Measurements from ENCODE around the gene MCU. TPM values are rescaled to one million over a fixed set of nuclear protein-coding genes. Genes with fewer than 3 reads are reported as not detected.

The MCU gene
- total RNA-seq, 1 experiment from 2014 or later = 26.8 TPM

GRCh38 chr10:72796538-72796937, 104.6 kb downstream of the MCU start:
- no peak for TF ChIP-seq ELF1 (IDR thresholded peaks at IDR 0.05; ENCODE audit: borderline replicate concordance, low read depth)
- TF ChIP-seq CEBPB (IDR thresholded peaks at IDR 0.05; ENCODE audit: low read depth) = no peak
- TF ChIP-seq EGR1 (IDR thresholded peaks at IDR 0.05; ENCODE audit: low read depth) = no peak
- no peak for TF ChIP-seq POLR2AphosphoS5 (IDR thresholded peaks at IDR 0.05; ENCODE audit: low read depth, low read length)
- no peak overlapping the region for H3K4me3 ChIP-seq (replicated peaks in 1 of 2; ENCODE audit: low read depth in 1 of 2, low read length in 2 of 2)
- DNase-seq (ENCODE audit: low read depth, low spot score) (no peak), ATAC-seq (no peak)
- H3K9me3 ChIP-seq (ENCODE audit: control insufficient read depth in 1 of 2, insufficient read depth in 1 of 2, low read depth in 1 of 2, low read length in 2 of 2) = no peaks in the 10 kb centered on the region
- no peaks in the 10 kb centered on the region for H3K79me2 ChIP-seq (ENCODE audit: insufficient read depth, low read length)
- H3K4me1 ChIP-seq (ENCODE audit: control insufficient read depth in 1 of 2, insufficient read depth in 2 of 2, low read length in 2 of 2) = peaks cover 2 to 9% of the 10 kb centered on the region in 2 experiments; a peak in 3 of 4 replicates
- intact Hi-C loops (cut with micrococcal nuclease) = no loop called here
- no peak overlapping the region for H3K9ac ChIP-seq (ENCODE audit: low read length)
- no peaks in the 10 kb centered on the region for H4K20me1 ChIP-seq (ENCODE audit: insufficient read depth)
- BruUV-seq (replicated peaks) = no TSS peak
- H3K27me3 ChIP-seq (ENCODE audit: insufficient read depth, low read length) = no peaks in the 10 kb centered on the region
- no peak overlapping the region for H2AFZ ChIP-seq (ENCODE audit: low read depth, low read length, poor library complexity, severe bottlenecking)
- H3K27ac ChIP-seq (ENCODE audit: low read depth, low read length) = no peak overlapping the region
- no peak overlapping the region for H3K4me2 ChIP-seq (ENCODE audit: low read length)
- POLR2A ChIA-PET = no interaction called here
- CTCF ChIA-PET = no interaction called here
- H3K36me3 ChIP-seq (ENCODE audit: control insufficient read depth in 1 of 2, insufficient read depth in 2 of 2, low read length in 2 of 2) = no peaks in the 10 kb centered on the region
- RAD21 ChIA-PET (ENCODE audit: low non-redundant PET in 1 of 2, low total read pairs in 2 of 2, uncharacterized antibody in 2 of 2, unreplicated experiment in 2 of 2) = no interaction called here
- no peaks in the 10 kb centered on the region for H3K9me2 ChIP-seq (ENCODE audit: insufficient read depth)

GRCh38 chr10:72800000-72800740, 108.2 kb downstream of the MCU start:
- Histone ChIP-seq H3K9me3 (ENCODE audit: control insufficient read depth in 1 of 2, insufficient read depth in 1 of 2, low read depth in 1 of 2, low read length in 2 of 2) (no peaks in the 10 kb centered on the region), H3K4me1 (ENCODE audit: control insufficient read depth in 1 of 2, insufficient read depth in 2 of 2, low read length in 2 of 2) (peaks cover 2 to 14% of the 10 kb centered on the region in 2 experiments), H3K9ac (ENCODE audit: low read length) (no peak overlapping the region), H4K20me1 (ENCODE audit: insufficient read depth) (no peaks in the 10 kb centered on the region), H3K9me2 (ENCODE audit: insufficient read depth) (no peaks in the 10 kb centered on the region), H3K4me2 (ENCODE audit: low read length) (no peak overlapping the region), H3K4me3 (replicated peaks in 1 of 2; ENCODE audit: low read depth in 1 of 2, low read length in 2 of 2) (no peak overlapping the region), H3K27ac (ENCODE audit: low read depth, low read length) (no peak overlapping the region), H2AFZ (ENCODE audit: low read depth, low read length, poor library complexity, severe bottlenecking) (no peak overlapping the region), H3K27me3 (ENCODE audit: insufficient read depth, low read length) (no peaks in the 10 kb centered on the region), H3K79me2 (ENCODE audit: insufficient read depth, low read length) (no peaks in the 10 kb centered on the region), H3K36me3 (ENCODE audit: control insufficient read depth in 1 of 2, insufficient read depth in 2 of 2, low read length in 2 of 2) (no peaks in the 10 kb centered on the region)
- DNase-seq (ENCODE audit: low read depth, low spot score) (no peak), ATAC-seq (no peak)
- intact Hi-C loops (cut with micrococcal nuclease) = no loop called here
- BruUV-seq (replicated peaks) = no TSS peak
- ChIA-PET POLR2A (no interaction called here), RAD21 (ENCODE audit: low non-redundant PET in 1 of 2, low total read pairs in 2 of 2, uncharacterized antibody in 2 of 2, unreplicated experiment in 2 of 2) (no interaction called here), CTCF (no interaction called here)
- TF ChIP-seq CTCF (IDR thresholded peaks at IDR 0.05 in 2 of 3, conservative IDR thresholded peaks at IDR 0.05 in 1 of 3; ENCODE audit: borderline replicate concordance in 1 of 3, insufficient read depth in 1 of 3, low read depth in 2 of 3, low read length in 2 of 3) = no peak

Measured in HCT116 (cell line).